ENCODE data around the gene ZFR2. TPM values are rescaled to one million over a fixed set of nuclear protein-coding genes. Genes with fewer than 3 reads are reported as not detected.
"Not testable (repeated sequence)": the region's sequence is repeated elsewhere in the genome, so short reads cannot be mapped to it uniquely, and the experiment has no call there.

ZFR2 gene
- total RNA-seq, 4 donors from 2014 or later, result not detected

DNA sequence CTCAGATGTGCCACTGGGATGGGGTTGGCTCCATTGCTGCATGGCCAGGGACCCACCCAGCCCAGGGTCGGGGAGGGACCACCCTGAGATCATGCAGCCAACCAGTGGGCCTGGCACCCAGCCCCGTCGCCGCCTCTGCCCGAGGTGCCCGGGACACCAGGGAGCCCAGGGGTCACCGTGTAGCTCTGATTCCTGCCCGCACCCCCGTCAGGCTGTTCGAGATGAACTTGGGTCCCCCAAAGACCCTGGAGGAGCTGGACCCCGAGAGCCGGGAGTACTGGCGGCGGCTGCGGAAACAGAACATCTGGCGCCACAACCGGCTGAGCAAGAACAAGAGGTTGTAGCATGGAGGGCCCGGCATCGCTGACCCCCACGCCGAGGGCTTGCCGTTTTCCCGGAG is 101.8 kb downstream of the ZFR2 start:
- no peak for TF ChIP-seq POLR2A (IDR thresholded peaks at IDR 0.05)
- TF ChIP-seq, protein P1, sequence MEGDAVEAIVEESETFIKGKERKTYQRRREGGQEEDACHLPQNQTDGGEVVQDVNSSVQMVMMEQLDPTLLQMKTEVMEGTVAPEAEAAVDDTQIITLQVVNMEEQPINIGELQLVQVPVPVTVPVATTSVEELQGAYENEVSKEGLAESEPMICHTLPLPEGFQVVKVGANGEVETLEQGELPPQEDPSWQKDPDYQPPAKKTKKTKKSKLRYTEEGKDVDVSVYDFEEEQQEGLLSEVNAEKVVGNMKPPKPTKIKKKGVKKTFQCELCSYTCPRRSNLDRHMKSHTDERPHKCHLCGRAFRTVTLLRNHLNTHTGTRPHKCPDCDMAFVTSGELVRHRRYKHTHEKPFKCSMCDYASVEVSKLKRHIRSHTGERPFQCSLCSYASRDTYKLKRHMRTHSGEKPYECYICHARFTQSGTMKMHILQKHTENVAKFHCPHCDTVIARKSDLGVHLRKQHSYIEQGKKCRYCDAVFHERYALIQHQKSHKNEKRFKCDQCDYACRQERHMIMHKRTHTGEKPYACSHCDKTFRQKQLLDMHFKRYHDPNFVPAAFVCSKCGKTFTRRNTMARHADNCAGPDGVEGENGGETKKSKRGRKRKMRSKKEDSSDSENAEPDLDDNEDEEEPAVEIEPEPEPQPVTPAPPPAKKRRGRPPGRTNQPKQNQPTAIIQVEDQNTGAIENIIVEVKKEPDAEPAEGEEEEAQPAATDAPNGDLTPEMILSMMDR (IDR thresholded peaks at IDR 0.05 in 4 of 5, conservative IDR thresholded peaks at IDR 0.05 in 1 of 5), result no peak
- no peak overlapping the region for H3K27ac ChIP-seq
- in situ Hi-C loops (cut with MboI; ENCODE audit: low sequenced_read_pairs in 4 of 4), result no loop called here
- DNase-seq (no peak), ATAC-seq (no peak)
- H3K36me3 ChIP-seq, result peaks cover 0 to 37% of the 10 kb centered on the region in 2 donors
- no peaks in the 10 kb centered on the region for H3K9me3 ChIP-seq
- peaks cover 7 to 8% of the 10 kb centered on the region in 2 donors for H3K4me1 ChIP-seq
- no peak overlapping the region for H3K4me3 ChIP-seq
- intact Hi-C loops (cut with DNase I; ENCODE audit: low total_unique reads), result no loop called here
- H3K27me3 ChIP-seq, result no peaks in the 10 kb centered on the region

DNA sequence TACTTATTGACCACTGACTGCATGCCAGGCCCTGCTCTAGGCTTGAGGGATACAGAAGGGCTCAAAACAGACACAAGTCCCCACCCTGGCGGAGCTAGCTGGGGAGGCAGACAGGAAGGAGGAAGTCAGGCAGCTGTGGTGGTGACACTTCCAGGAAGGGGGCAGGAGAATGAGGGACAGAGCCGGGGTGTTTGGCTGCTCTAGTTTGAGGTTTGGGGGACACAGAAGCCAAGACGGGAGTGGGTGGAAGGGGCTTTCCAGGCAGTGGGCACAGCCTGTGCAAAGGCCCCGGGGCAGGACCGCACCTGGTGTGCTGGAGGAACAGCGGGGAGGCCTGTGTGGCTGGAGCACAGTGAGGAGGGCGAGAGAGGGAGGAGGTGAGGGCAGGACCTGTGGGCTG is 102.3 kb downstream of the ZFR2 start:
- Histone ChIP-seq H3K36me3 (peaks cover 0 to 37% of the 10 kb centered on the region in 2 donors), H3K9me3 (no peaks in the 10 kb centered on the region), H3K27me3 (no peaks in the 10 kb centered on the region), H3K27ac (no peak overlapping the region), H3K4me1 (peaks cover 11 to 12% of the 10 kb centered on the region in 2 donors), H3K4me3 (no peak overlapping the region)
- TF ChIP-seq, protein P1 (IDR thresholded peaks at IDR 0.05 in 4 of 5, conservative IDR thresholded peaks at IDR 0.05 in 1 of 5), result no peak
- no peak for TF ChIP-seq POLR2A (IDR thresholded peaks at IDR 0.05)
- in situ Hi-C loops (cut with MboI; ENCODE audit: low sequenced_read_pairs in 4 of 4), result no loop called here
- ATAC-seq, result no peak
- no peak for DNase-seq
- intact Hi-C loops (cut with DNase I; ENCODE audit: low total_unique reads), result no loop called here

DNA sequence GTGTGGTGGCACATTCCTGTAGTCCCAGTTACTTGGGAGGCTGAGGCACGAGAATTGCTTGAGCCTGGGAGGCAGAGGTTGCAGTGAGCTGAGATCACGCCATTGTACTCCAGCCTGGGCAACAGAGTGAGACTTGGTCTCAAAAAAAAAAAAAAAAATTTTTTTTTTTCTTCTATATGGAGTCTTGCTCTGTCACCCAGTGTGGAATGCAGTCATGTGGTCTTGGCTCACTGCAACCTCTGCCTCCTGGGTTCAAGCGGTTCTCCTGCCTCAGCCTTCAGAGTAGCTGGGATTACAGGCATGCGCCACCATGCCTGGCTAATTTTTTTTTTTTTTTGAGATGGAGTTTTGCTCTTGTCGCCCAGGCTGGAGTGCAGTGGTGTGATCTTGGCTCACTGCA is 103.1 kb downstream of the ZFR2 start:
- peaks cover 12 to 15% of the 10 kb centered on the region in 2 donors for H3K4me1 ChIP-seq
- not testable (repeated sequence) for ATAC-seq

DNA sequence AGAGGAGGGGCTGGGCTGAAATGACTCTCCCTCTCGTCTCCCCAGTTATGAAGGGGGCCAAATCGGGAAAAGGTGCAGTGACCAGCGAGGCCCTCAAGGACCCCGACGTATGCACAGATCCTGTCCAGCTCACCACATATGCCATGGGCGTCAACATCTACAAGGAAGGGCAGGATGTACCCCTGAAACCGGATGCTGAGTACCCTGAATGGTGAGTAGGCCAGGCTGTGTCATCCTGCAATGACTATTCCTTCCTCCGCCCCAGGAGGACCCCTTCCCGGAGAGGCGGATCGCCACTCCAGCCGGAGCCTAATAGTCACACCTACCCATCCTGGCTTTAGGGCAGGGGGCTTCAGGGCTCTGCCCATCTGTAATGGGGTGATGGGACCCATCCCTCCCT is 103.7 kb downstream of the ZFR2 start:
- in situ Hi-C loops (cut with MboI; ENCODE audit: low sequenced_read_pairs in 4 of 4) (no loop called here), intact Hi-C loops (cut with DNase I; ENCODE audit: low total_unique reads) (no loop called here)
- no peak for ATAC-seq
- no peak for DNase-seq
- peaks cover 0 to 37% of the 10 kb centered on the region in 2 donors for H3K36me3 ChIP-seq
- no peak for TF ChIP-seq POLR2A (IDR thresholded peaks at IDR 0.05)
- TF ChIP-seq, protein P1 (IDR thresholded peaks at IDR 0.05 in 4 of 5, conservative IDR thresholded peaks at IDR 0.05 in 1 of 5), result no peak
- H3K4me1 ChIP-seq, result peaks cover 18 to 21% of the 10 kb centered on the region in 2 donors
- H3K9me3 ChIP-seq, result no peaks in the 10 kb centered on the region
- H3K27me3 ChIP-seq, result no peaks in the 10 kb centered on the region
- no peak overlapping the region for H3K4me3 ChIP-seq
- no peak overlapping the region for H3K27ac ChIP-seq

More for the DNA sequence above, 103.1 kb downstream of the ZFR2 start:
- in situ Hi-C loops (cut with MboI; ENCODE audit: low sequenced_read_pairs in 4 of 4); H3K27ac ChIP-seq; DNase-seq; H3K9me3 ChIP-seq; intact Hi-C loops (cut with DNase I; ENCODE audit: low total_unique reads); H3K4me3 ChIP-seq; H3K27me3 ChIP-seq: not testable (repeated sequence)
- peaks cover 0 to 37% of the 10 kb centered on the region in 2 donors for H3K36me3 ChIP-seq

DNA sequence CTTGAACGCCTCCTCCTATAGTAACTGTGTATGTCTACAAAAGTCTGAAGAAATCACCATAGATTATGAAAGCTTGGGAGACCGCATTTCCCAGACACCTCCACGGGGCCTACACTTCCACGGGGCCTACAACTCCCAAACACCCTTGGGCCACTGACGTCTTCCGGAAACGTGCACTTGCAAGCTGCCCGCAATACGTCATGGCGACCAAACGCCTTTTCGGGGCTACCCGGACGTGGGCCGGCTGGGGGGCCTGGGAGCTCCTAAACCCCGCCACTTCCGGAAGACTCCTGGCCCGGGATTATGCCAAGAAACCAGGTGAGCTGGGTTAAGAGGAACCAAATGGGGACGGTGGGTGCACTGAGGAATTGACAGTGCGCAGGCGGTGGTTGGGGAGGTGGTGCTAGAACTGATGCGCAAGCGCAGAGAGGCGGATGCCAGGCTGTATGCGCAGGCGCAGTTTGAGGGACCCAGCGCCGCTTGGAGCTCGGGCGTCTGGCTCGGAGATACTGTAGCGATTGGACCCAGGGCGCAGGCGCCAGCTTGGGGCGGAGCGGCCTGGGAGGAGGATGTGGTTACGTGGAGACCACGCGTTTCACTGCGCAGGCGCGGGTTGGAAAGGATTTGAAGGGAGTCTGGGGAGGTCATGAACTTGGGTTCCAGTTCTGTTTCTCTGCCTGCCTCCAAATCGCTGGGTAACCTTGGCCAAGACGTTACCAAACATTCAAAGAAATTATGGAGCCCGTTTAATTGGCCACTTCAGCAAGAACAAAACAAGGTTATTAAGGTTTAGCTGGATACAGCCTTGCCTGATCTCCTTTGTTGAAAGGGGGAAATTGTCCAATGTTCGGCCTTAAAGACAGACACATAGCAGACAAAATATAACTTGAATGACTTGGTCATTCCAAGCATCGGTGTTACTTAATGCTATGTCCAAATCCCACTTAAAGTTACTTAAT is 106.1 kb downstream of the ZFR2 start, which contains the start of gene MRPL54:
TSS of gene MRPL54 (plus strand) at position 182 of the 959 bp plus-strand sequence. CDS start at position 201, 19 bp downstream.
- peaks cover 0 to 39% of the 10 kb centered on the region in 2 donors for H3K36me3 ChIP-seq

More for the DNA sequence above, 106.1 kb downstream of the ZFR2 start, which contains the start of gene MRPL54:
- in situ Hi-C loops (cut with MboI; ENCODE audit: low sequenced_read_pairs in 4 of 4), result no loop called here
- intact Hi-C loops (cut with DNase I; ENCODE audit: low total_unique reads), result loop anchor here (2.0 to 5.0 kb wide), 7 partner anchors 222 to 1925 kb away; partner anchors contain the start of genes ANKRD24, EEF2, FZR1 and SIRT6
- H3K27ac ChIP-seq, result peak within 1 kb of the TSS; percentile 92 to 100 (median 98)
- DNase-seq, result peak; percentile 98 to 99
- peak within 1 kb of the TSS; percentile 83 to 97 (median 90) for H3K4me3 ChIP-seq
- peak; percentile 95 to 96 for ATAC-seq
- H3K9me3 ChIP-seq, result no peaks in the 10 kb centered on the region
- H3K27me3 ChIP-seq, result no peaks in the 10 kb centered on the region
- peak; percentile 68 to 78 for TF ChIP-seq POLR2A (IDR thresholded peaks at IDR 0.05)
- TF ChIP-seq, protein P1 (IDR thresholded peaks at IDR 0.05 in 4 of 5, conservative IDR thresholded peaks at IDR 0.05 in 1 of 5), result no peak
- H3K4me1 ChIP-seq, result peaks cover 21 to 22% of the 10 kb centered on the region in 2 donors
